ENCODE results near the gene SLC6A19. TPM values are rescaled to one million over a fixed set of nuclear protein-coding genes. Genes with fewer than 3 reads are reported as not detected.

Gene SLC6A19
- total RNA-seq, 1 experiment from 2014 or later = 0.04 TPM

DNA sequence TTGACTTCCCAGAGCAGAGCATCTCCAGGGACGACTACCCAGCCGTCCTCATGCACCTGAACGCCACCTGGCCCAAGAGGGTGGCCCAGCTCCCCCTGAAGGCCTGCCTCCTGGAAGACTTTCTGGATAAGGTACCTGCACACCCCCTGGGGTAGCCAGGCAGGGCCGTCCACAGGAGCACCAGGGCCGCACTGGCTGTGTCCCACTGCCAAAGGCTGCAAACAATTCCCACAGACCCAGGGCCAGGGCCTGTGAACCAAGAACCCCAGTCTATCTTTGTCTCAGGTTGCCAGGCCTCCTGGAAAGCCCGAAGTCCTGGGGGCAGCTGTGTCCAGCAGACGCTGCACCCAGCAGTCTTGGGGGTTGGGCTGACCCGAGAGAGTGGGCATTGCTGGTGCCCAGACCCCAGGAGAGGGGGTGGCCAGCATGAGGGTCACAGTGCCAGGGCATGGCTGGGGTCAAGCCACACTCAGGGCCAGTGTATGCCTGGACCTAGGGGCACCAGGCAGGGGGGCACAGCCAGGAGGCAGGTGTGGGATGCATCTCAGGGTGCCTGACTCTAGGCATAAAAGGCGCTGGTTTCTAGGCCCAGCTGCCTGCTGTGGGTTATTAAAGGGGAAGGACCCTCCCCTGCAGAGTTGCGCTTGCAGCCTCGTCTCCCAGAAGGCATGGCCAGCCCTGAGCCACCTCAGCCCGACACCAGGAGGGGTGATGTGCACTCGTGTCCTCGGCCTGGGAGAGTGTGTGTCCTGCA is 41.5 kb downstream of the SLC6A19 start (continued):
- TF ChIP-seq, protein P1, sequence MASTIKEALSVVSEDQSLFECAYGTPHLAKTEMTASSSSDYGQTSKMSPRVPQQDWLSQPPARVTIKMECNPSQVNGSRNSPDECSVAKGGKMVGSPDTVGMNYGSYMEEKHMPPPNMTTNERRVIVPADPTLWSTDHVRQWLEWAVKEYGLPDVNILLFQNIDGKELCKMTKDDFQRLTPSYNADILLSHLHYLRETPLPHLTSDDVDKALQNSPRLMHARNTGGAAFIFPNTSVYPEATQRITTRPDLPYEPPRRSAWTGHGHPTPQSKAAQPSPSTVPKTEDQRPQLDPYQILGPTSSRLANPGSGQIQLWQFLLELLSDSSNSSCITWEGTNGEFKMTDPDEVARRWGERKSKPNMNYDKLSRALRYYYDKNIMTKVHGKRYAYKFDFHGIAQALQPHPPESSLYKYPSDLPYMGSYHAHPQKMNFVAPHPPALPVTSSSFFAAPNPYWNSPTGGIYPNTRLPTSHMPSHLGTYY (CRISPR knock-in tag; IDR thresholded peaks at IDR 0.05) = no peak
- no peak for TF ChIP-seq SMAD4 (CRISPR knock-in tag; IDR thresholded peaks at IDR 0.05)
- TF ChIP-seq, protein P2, sequence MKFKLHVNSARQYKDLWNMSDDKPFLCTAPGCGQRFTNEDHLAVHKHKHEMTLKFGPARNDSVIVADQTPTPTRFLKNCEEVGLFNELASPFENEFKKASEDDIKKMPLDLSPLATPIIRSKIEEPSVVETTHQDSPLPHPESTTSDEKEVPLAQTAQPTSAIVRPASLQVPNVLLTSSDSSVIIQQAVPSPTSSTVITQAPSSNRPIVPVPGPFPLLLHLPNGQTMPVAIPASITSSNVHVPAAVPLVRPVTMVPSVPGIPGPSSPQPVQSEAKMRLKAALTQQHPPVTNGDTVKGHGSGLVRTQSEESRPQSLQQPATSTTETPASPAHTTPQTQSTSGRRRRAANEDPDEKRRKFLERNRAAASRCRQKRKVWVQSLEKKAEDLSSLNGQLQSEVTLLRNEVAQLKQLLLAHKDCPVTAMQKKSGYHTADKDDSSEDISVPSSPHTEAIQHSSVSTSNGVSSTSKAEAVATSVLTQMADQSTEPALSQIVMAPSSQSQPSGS (CRISPR knock-in tag; IDR thresholded peaks at IDR 0.05; ENCODE audit: borderline replicate concordance, low read depth) = no peak

DNA sequence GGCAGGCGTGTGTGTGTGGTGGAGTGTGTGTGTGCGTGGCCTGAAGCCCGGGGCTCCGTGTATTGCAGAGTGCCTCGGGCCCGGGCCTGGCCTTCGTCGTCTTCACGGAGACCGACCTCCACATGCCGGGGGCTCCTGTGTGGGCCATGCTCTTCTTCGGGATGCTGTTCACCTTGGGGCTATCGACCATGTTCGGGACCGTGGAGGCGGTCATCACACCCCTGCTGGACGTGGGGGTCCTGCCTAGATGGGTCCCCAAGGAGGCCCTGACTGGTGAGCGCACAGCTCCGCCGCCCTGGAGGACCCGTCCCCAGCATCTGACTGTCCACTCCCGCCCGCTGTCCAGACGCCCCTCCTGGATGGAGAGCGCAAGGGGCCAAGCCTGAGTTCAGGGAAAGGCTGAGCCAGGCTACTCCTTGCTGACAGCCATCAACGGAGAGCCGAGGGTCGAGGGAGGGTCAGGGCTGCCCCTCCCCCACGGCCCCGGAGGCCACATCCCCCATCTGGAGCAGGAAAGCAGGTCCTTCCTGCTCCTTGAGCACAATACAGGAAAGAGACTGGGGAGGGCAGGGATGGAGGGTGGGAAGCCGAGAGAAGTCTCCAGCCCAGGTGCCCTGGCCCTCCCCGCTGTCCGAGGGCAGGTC is 42.2 kb downstream of the SLC6A19 start:
- POLR2A ChIA-PET = no interaction called here
- no peak overlapping the region for H3K27ac Mint-ChIP-seq

More for the DNA sequence above, 42.2 kb downstream of the SLC6A19 start:
- CTCF ChIA-PET = no interaction called here
- TF ChIP-seq, protein P3, sequence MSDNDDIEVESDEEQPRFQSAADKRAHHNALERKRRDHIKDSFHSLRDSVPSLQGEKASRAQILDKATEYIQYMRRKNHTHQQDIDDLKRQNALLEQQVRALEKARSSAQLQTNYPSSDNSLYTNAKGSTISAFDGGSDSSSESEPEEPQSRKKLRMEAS (CRISPR knock-in tag; IDR thresholded peaks at IDR 0.05) = no peak
- TF ChIP-seq, protein P4, sequence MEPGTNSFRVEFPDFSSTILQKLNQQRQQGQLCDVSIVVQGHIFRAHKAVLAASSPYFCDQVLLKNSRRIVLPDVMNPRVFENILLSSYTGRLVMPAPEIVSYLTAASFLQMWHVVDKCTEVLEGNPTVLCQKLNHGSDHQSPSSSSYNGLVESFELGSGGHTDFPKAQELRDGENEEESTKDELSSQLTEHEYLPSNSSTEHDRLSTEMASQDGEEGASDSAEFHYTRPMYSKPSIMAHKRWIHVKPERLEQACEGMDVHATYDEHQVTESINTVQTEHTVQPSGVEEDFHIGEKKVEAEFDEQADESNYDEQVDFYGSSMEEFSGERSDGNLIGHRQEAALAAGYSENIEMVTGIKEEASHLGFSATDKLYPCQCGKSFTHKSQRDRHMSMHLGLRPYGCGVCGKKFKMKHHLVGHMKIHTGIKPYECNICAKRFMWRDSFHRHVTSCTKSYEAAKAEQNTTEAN (CRISPR knock-in tag; IDR thresholded peaks at IDR 0.05) = no peak
- TF ChIP-seq ZNF232 (CRISPR knock-in tag; IDR thresholded peaks at IDR 0.05) (no peak), FOXP1 (CRISPR knock-in tag; IDR thresholded peaks at IDR 0.05; ENCODE audit: borderline replicate concordance) (0 out of 2 replicates have a peak, but pooled peaks have one; percentile 28)
- TF ChIP-seq, protein P5, sequence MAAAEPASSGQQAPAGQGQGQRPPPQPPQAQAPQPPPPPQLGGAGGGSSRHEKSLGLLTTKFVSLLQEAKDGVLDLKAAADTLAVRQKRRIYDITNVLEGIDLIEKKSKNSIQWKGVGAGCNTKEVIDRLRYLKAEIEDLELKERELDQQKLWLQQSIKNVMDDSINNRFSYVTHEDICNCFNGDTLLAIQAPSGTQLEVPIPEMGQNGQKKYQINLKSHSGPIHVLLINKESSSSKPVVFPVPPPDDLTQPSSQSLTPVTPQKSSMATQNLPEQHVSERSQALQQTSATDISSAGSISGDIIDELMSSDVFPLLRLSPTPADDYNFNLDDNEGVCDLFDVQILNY (CRISPR knock-in tag; IDR thresholded peaks at IDR 0.05) = no peak
- TF ChIP-seq, protein P6, sequence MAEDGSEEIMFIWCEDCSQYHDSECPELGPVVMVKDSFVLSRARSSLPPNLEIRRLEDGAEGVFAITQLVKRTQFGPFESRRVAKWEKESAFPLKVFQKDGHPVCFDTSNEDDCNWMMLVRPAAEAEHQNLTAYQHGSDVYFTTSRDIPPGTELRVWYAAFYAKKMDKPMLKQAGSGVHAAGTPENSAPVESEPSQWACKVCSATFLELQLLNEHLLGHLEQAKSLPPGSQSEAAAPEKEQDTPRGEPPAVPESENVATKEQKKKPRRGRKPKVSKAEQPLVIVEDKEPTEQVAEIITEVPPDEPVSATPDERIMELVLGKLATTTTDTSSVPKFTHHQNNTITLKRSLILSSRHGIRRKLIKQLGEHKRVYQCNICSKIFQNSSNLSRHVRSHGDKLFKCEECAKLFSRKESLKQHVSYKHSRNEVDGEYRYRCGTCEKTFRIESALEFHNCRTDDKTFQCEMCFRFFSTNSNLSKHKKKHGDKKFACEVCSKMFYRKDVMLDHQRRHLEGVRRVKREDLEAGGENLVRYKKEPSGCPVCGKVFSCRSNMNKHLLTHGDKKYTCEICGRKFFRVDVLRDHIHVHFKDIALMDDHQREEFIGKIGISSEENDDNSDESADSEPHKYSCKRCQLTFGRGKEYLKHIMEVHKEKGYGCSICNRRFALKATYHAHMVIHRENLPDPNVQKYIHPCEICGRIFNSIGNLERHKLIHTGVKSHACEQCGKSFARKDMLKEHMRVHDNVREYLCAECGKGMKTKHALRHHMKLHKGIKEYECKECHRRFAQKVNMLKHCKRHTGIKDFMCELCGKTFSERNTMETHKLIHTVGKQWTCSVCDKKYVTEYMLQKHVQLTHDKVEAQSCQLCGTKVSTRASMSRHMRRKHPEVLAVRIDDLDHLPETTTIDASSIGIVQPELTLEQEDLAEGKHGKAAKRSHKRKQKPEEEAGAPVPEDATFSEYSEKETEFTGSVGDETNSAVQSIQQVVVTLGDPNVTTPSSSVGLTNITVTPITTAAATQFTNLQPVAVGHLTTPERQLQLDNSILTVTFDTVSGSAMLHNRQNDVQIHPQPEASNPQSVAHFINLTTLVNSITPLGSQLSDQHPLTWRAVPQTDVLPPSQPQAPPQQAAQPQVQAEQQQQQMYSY (CRISPR knock-in tag; IDR thresholded peaks at IDR 0.05) = no peak
- TF ChIP-seq, protein P7, sequence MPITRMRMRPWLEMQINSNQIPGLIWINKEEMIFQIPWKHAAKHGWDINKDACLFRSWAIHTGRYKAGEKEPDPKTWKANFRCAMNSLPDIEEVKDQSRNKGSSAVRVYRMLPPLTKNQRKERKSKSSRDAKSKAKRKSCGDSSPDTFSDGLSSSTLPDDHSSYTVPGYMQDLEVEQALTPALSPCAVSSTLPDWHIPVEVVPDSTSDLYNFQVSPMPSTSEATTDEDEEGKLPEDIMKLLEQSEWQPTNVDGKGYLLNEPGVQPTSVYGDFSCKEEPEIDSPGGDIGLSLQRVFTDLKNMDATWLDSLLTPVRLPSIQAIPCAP (CRISPR knock-in tag; IDR thresholded peaks at IDR 0.05) = no peak
- ATAC-seq = peak; percentile 55
- peak; percentile 47 for DNase-seq (ENCODE audit: low spot score)
- Mint-ChIP-seq H3K9me3 (no peaks in the 10 kb centered on the region), H3K4me1 (peaks cover 3% of the 10 kb centered on the region; the same call in 1 of the 2 replicates), H3K36me3 (no peaks in the 10 kb centered on the region), H3K27me3 (ENCODE audit: low read depth) (no peaks in the 10 kb centered on the region), H3K4me3 (no peak overlapping the region)
